K562 (cell line): ENCODE data around the gene CHST14. TPM values are rescaled to one million over a fixed set of nuclear protein-coding genes. Genes with fewer than 3 reads are reported as not detected.

Experiments
- ATAC-seq: fragments of 200-7000 bp; cut with Tn5 transposase; 3 replicates; pipeline ENCODE4 v1.9.1; 2020; ENCODE audit warnings: moderate library complexity
- BruUV-seq: library from RNA; stranded (reverse); fragments of 400-500 nt; replicated peaks from 2 replicates; lab custom pipeline; 2021; lab: Mats Ljungman, UMichigan
- CTCF ChIA-PET: fragments of 300-600 bp; formaldehyde crosslinking; extraction: SDS; loops from one replicate; lab custom pipeline; 2021; ENCODE audit warnings: low intra/inter-chr PET ratio; lab: Yijun Ruan, JAX
- POLR2A ChIA-PET: fragments of 300-600, 350-650 bp; sonication (Branson Sonifier 250); formaldehyde crosslinking; extraction: SDS; loops from one replicate; lab custom pipeline; 2021; ENCODE audit warnings: antibody characterized with exemption, inconsistent platforms; lab: Yijun Ruan, JAX
- DNase-seq, 4 experiments: peaks; one replicate each; pipeline versions ENCODE4 v3.0.0 to v3.0.0-alpha.2; 2011 to 2018; ENCODE audit warnings: low spot score in 3 of 4, mixed read lengths in 3 of 4; ENCODE audit errors: extremely low read depth in 1 of 4
- FAIRE-seq: peaks from 2 replicates; lab custom pipeline; 2011; peaks lifted over from hg19 to GRCh38; lab: Jason Lieb, UNC
- H2AFZ ChIP-seq: 2 replicates; pipeline ENCODE4 v1.6.0; 2011; ENCODE audit warnings: low read depth, low read length, control low read depth, inconsistent platforms
- H3K27ac ChIP-seq: fragments of 200-600 bp; 3 replicates; pipeline ENCODE4 v1.8.0; 2011; ENCODE audit warnings: low read depth, mild to moderate bottlenecking, control low read depth, inconsistent platforms, low read length, moderate library complexity, mixed read lengths; ENCODE audit errors: extremely low read depth
- H3K27me3 ChIP-seq, 2 experiments: fragments of 300-600 bp in 1 of 2; 2 replicates in 1 of 2; 3 replicates in 1 of 2; pipeline versions ENCODE4 v1.6.0 to v1.8.0; 2011; ENCODE audit warnings: inconsistent platforms in 2 of 2, low read length in 2 of 2, mild to moderate bottlenecking in 1 of 2, mixed read lengths in 1 of 2, moderate library complexity in 1 of 2; ENCODE audit not compliant: control insufficient read depth in 2 of 2, insufficient read depth in 2 of 2
- H3K36me3 ChIP-seq: fragments of 300-600 bp; 3 replicates; pipeline ENCODE4 v1.8.0; 2011; ENCODE audit warnings: mild to moderate bottlenecking, low read length, inconsistent platforms; ENCODE audit not compliant: control insufficient read depth, insufficient read depth
- H3K4me1 ChIP-seq, 2 experiments: fragments of 200-600 bp in 1 of 2; replicated peaks in 1 of 2; 2 replicates in 1 of 2; 3 replicates in 1 of 2; pipeline versions ENCODE4 v1.5.1 to v1.8.0; 2011; ENCODE audit warnings: inconsistent platforms in 2 of 2, low read length in 2 of 2, mild to moderate bottlenecking in 1 of 2, mixed read lengths in 1 of 2, moderate library complexity in 1 of 2; ENCODE audit not compliant: control insufficient read depth in 2 of 2, insufficient read depth in 2 of 2
- H3K4me2 ChIP-seq: 2 replicates; pipeline ENCODE4 v1.6.1; 2011; ENCODE audit warnings: low read length, control low read depth, inconsistent platforms, mixed read lengths; ENCODE audit not compliant: insufficient read depth
- H3K4me3 ChIP-seq: fragments of 200-600 bp; sonication (generic), shearing (Covaris generic); 2 replicates; pipeline ENCODE4 v1.5.1; 2016; ENCODE audit warnings: control low read depth, inconsistent platforms
- H3K79me2 ChIP-seq: fragments of 200-600 bp; 3 replicates; pipeline ENCODE4 v1.8.0; 2011; ENCODE audit warnings: low read length, inconsistent platforms; ENCODE audit not compliant: control insufficient read depth, insufficient read depth
- H3K9ac ChIP-seq, 2 experiments: 2 replicates each; pipeline versions ENCODE4 v1.6.0 to v1.6.1; 2011; ENCODE audit warnings: low read depth in 2 of 2, low read length in 2 of 2, control low read depth in 1 of 2, inconsistent platforms in 1 of 2, mild to moderate bottlenecking in 1 of 2, mixed read lengths in 1 of 2; ENCODE audit not compliant: insufficient read depth in 1 of 2
- H3K9me1 ChIP-seq: one replicate; pipeline ENCODE4 v1.6.0; 2011; ENCODE audit warnings: inconsistent platforms, mild to moderate bottlenecking, low read length, moderate library complexity; ENCODE audit not compliant: control insufficient read depth, insufficient read depth
- H3K9me3 ChIP-seq: replicated peaks from 2 replicates; pipeline ENCODE4 v1.5.1; 2011; ENCODE audit warnings: low read depth, low read length, inconsistent platforms; ENCODE audit not compliant: control insufficient read depth, insufficient read depth
- H4K20me1 ChIP-seq: replicated peaks from 2 replicates; pipeline ENCODE4 v1.6.1; 2011; ENCODE audit warnings: low read length, inconsistent platforms, mixed read lengths; ENCODE audit not compliant: control insufficient read depth, insufficient read depth
- DEAF1 ChIP-seq: fragments of 450-650 bp; formaldehyde crosslinking; IDR thresholded peaks from 2 replicates; pipeline ENCODE4 v1.4.0; 2020; ENCODE audit warnings: mild to moderate bottlenecking, moderate library complexity
- FOXP1 ChIP-seq: sonication (generic); formaldehyde crosslinking; IDR thresholded peaks from 2 replicates; pipeline ENCODE4 v1.8.0; 2022; ENCODE audit warnings: mild to moderate bottlenecking, missing genetic modification reagents
- HNRNPH1 ChIP-seq: fragments of 200-400 bp; formaldehyde crosslinking; optimal IDR thresholded peaks from 2 replicates; pipeline ENCODE3; 2017; ENCODE audit warnings: low read depth, mild to moderate bottlenecking, low read length, moderate library complexity
- KDM4B ChIP-seq, 2 experiments: fragments of 450-650 bp in 1 of 2; sonication (generic) in 1 of 2; IDR thresholded peaks; 2 replicates each; pipeline ENCODE4 v1.6.1; 2016 to 2017; ENCODE audit warnings: borderline replicate concordance in 2 of 2, antibody characterized with exemption in 1 of 2, low read depth in 1 of 2, mild to moderate bottlenecking in 1 of 2
- MAFK ChIP-seq: IDR thresholded peaks from 2 replicates; pipeline ENCODE4 v1.6.1; 2011; ENCODE audit warnings: low read length, improper control_type of control experiment
- MTA2 ChIP-seq: fragments of 450-650 bp; IDR thresholded peaks from 2 replicates; pipeline ENCODE4 v1.6.1; 2016; ENCODE audit warnings: low read depth
- NELFE ChIP-seq: IDR thresholded peaks from 2 replicates; pipeline ENCODE4 v1.6.1; 2011; ENCODE audit warnings: mild to moderate bottlenecking; ENCODE audit not compliant: insufficient read depth, insufficient read length
- OTX1 ChIP-seq: fragments of 450-650 bp; formaldehyde crosslinking; IDR thresholded peaks from 2 replicates; pipeline ENCODE4 v1.4.0; 2022; ENCODE audit warnings: mild to moderate bottlenecking
- PHB2 ChIP-seq: fragments of 450-650 bp; IDR thresholded peaks from 2 replicates; pipeline ENCODE4 v1.6.1; 2017; ENCODE audit warnings: low read depth
- RBM25 ChIP-seq: fragments of 200-400 bp; formaldehyde crosslinking; IDR thresholded peaks from 2 replicates; pipeline ENCODE4 v1.6.1; 2018; ENCODE audit warnings: low read length, low read depth, moderate library complexity; ENCODE audit not compliant: severe bottlenecking
- SFPQ ChIP-seq: fragments of 200-400 bp; formaldehyde crosslinking; IDR thresholded peaks from 2 replicates; pipeline ENCODE4 v1.6.1; 2017; ENCODE audit warnings: mild to moderate bottlenecking, low read depth, low read length, moderate library complexity
- TCF15 ChIP-seq: fragments of 250-450 bp; sonication (Bioruptor Pico); IDR thresholded peaks from 2 replicates; pipeline ENCODE4 v1.8.0; 2022; ENCODE audit warnings: moderate library complexity, mild to moderate bottlenecking, inconsistent platforms
- ZBED1 ChIP-seq: IDR thresholded peaks from 2 replicates; pipeline ENCODE4 v1.6.1; 2014
- ZNF780A ChIP-seq: fragments of 250-450 bp; sonication (Bioruptor Pico); IDR thresholded peaks from 2 replicates; pipeline ENCODE4 v1.5.0; 2021; ENCODE audit warnings: mild to moderate bottlenecking
- WGBS: fragments of 100-300 bp; shearing (Covaris generic); methylation state at CpG from one replicate; pipeline ENCODE4 v1.1.6; 2016; ENCODE audit warnings: low coverage, mixed read lengths; ENCODE audit not compliant: insufficient coverage; ENCODE audit errors: missing lambda C conversion rate; 5-methylcytosine and 5-hydroxymethylcytosine counted together
- in situ Hi-C: fragments of 300-500 bp; cut with MboI; formaldehyde crosslinking; loops from 4 replicates; pipeline ENCODE4 v1.15.0; 2018; ENCODE audit warnings: inconsistent platforms, mixed read lengths
- intact Hi-C: fragments of 100-400 bp; cut with micrococcal nuclease; formaldehyde crosslinking; loops from 2 replicates; pipeline ENCODE4 v1.14.2; 2022
- polyA plus RNA-seq, 8 experiments: library from polyadenylated mRNA; depleted of rRNA in 4 of 8; stranded (reverse) in 5 of 8; unstranded in 3 of 8; fragments of >200 nt; fragmentation: Nextera tagmentation in 2 of 8; fragmentation: Illumina TruSeq in 1 of 8; extraction: Ambion mirVana in 2 of 8; extraction: Trizol in 1 of 8; gene quantifications; 2 replicates each; pipeline versions ENCODE4 v1.2.1 to v1.2.3, GENCODE V29; 2011 to 2014; ENCODE audit warnings: inconsistent platforms in 1 of 8, missing spikeins in 1 of 8
- total RNA-seq, 7 experiments: library from RNA; depleted of rRNA in 6 of 7; stranded (reverse); fragments of >200 nt in 6 of 7; fragmentation: Illumina TruSeq in 2 of 7; extraction: Trizol in 2 of 7; gene quantifications; 2 replicates each; pipeline versions ENCODE4 v1.2.1 to v1.2.3, GENCODE V29; 2011 to 2021; ENCODE audit warnings: low replicate concordance in 1 of 7

Gene CHST14
- total and polyA plus RNA-seq, 9 of the 15 experiments (the other 6 are each of a cell fraction or from before 2014, with no cell fraction given): 1.6 to 12.1 (median 4.5) TPM

- Histone ChIP-seq H3K9ac (peak overlapping the region in 1 of 2 experiments; percentile 54; a peak in 1 of 4 replicates), H2AFZ (no peak overlapping the region), H3K36me3 (peaks cover 87% of the 10 kb centered on the region), H3K4me1 (peaks cover 15 to 28% of the 10 kb centered on the region in 2 experiments), H3K27me3 (no peaks in the 10 kb centered on the region), H3K9me3 (no peaks in the 10 kb centered on the region), H3K27ac (no peak overlapping the region), H3K4me3 (no peak overlapping the region), H3K79me2 (peaks cover 8% of the 10 kb centered on the region; the same call in 2 of the 3 replicates), H4K20me1 (peaks cover 14% of the 10 kb centered on the region; the same call in 1 of the 2 replicates), H3K9me1 (peaks cover 3% of the 10 kb centered on the region), H3K4me2 (no peak overlapping the region)
- BruUV-seq: no TSS peak
- DNase-seq (no peak), ATAC-seq (no peak), FAIRE-seq (no peak)
- ChIA-PET POLR2A (interaction anchor here (0.5 to 3.5 kb wide), 4 partner anchors 11 to 95 kb away, joined by 3 to 15 read pairs (median 4); no protein-coding TSS in a partner anchor), CTCF (no interaction called here)
- in situ Hi-C loops (no loop called here), intact Hi-C loops (no loop called here)
- no peak for TF ChIP-seq NELFE
- TF ChIP-seq PHB2: no peak
- TF ChIP-seq MTA2: no peak
- no peak for TF ChIP-seq SFPQ
- TF ChIP-seq OTX1 (CRISPR knock-in tag): no peak
- no peak for TF ChIP-seq ZBED1
- no peak for TF ChIP-seq RBM25
- TF ChIP-seq FOXP1 (CRISPR knock-in tag): no peak
- no peak for TF ChIP-seq MAFK
- no peak for TF ChIP-seq KDM4B (IDR thresholded peaks at IDR 0.05; ENCODE audit: borderline replicate concordance in 2 of 2, low read depth in 1 of 2)
- no peak for TF ChIP-seq HNRNPH1
- no peak for TF ChIP-seq DEAF1 (CRISPR knock-in tag)
- TF ChIP-seq ZNF780A (CRISPR knock-in tag): no peak
- TF ChIP-seq TCF15 (CRISPR knock-in tag): no peak
- 94% methylated on average over 11 of the region's 14 CpGs for WGBS
Observed at GRCh38 chr15:40463886-40464545, 6.8 kb upstream of the CHST14 start.
